Astrocyte (in vitro differentiated cells and primary cell): ENCODE results near the gene GRIK1.

ENCODE experiments used
- CTCF ChIP-seq: IDR thresholded peaks from 2 replicates; pipeline ENCODE4 v1.5.1; 2011; ENCODE audit warnings: low read depth, mild to moderate bottlenecking, inconsistent platforms, low read length, moderate library complexity; ENCODE audit not compliant: insufficient read depth
- EZH2 ChIP-seq: IDR thresholded peaks from 2 replicates; pipeline ENCODE4 v1.6.1; 2012; ENCODE audit warnings: mild to moderate bottlenecking, low read length, inconsistent platforms; ENCODE audit not compliant: insufficient read depth

- TF ChIP-seq CTCF (no peak), EZH2 (no peak)
Observed at GRCh38 chr21:29832217-29832616, 107.6 kb downstream of the GRIK1 start.
